Peyer's patch (tissue), 4 donors: Measurements from ENCODE around the gene TIAM1. TPM values are rescaled to one million over a fixed set of nuclear protein-coding genes. Genes with fewer than 3 reads are reported as not detected.

Source experiments
- DNase-seq, 3 donors: peaks; one replicate each; pipeline ENCODE4 v3.0.0-alpha.2; 2017 to 2019
- H3K27ac ChIP-seq, 4 donors: fragments of 200-600 bp; sonication (generic); one replicate each; pipeline ENCODE4 v1.5.1; 2016 to 2019
- H3K27me3 ChIP-seq, 2 donors: fragments of 200-600 bp; sonication (generic); one replicate each; pipeline ENCODE4 v1.5.1; 2019
- H3K36me3 ChIP-seq, 3 donors: fragments of 200-600 bp; sonication (generic); one replicate each; pipeline ENCODE4 v1.5.1; 2016 to 2019
- H3K4me1 ChIP-seq, 4 donors: fragments of 200-600 bp; sonication (generic); one replicate each; pipeline ENCODE4 v1.5.1; 2016 to 2019
- H3K4me3 ChIP-seq, 4 donors: fragments of 200-600 bp; sonication (generic); 1 replicate in 3 of 4; 2 replicates in 1 of 4; pipeline ENCODE4 v1.5.1; 2016 to 2019; ENCODE audit warnings: mild to moderate bottlenecking in 1 of 4
- H3K9me3 ChIP-seq, 4 donors: fragments of 200-600 bp; sonication (generic); one replicate each; pipeline ENCODE4 v1.5.1; 2016 to 2019; ENCODE audit warnings: mild to moderate bottlenecking in 1 of 4
- POLR2A ChIP-seq, 2 donors: fragments of 450-650 bp; IDR thresholded peaks; one replicate each; pipeline ENCODE4 v1.5.1; 2017; ENCODE audit warnings: antibody characterized with exemption in 2 of 2, mild to moderate bottlenecking in 2 of 2, moderate library complexity in 2 of 2
- total RNA-seq, 4 donors: library from RNA; depleted of rRNA; stranded (reverse); fragments of >200 nt; gene quantifications; one replicate each; pipeline ENCODE4 v1.1.0, GENCODE V29; 2016
- TF ChIP-seq, protein P1 (sequence below), 6 experiments: fragments of 450-650 bp in 4 of 6; fragments of 200-600 bp in 2 of 6; sonication (generic) in 1 of 6; IDR thresholded peaks; one replicate each; pipeline ENCODE4 v1.5.1; 2017 to 2019; ENCODE audit warnings: antibody characterized with exemption in 6 of 6, mild to moderate bottlenecking in 3 of 6, moderate library complexity in 1 of 6

Gene TIAM1
- total RNA-seq, 4 donors from 2014 or later: 1.4 to 13.2 (median 2.9) TPM

- no peak overlapping the region for H3K4me3 ChIP-seq
- H3K36me3 ChIP-seq: no peaks in the 10 kb centered on the region
- no peak overlapping the region for H3K27ac ChIP-seq
- DNase-seq: no peak
- TF ChIP-seq, protein P1, sequence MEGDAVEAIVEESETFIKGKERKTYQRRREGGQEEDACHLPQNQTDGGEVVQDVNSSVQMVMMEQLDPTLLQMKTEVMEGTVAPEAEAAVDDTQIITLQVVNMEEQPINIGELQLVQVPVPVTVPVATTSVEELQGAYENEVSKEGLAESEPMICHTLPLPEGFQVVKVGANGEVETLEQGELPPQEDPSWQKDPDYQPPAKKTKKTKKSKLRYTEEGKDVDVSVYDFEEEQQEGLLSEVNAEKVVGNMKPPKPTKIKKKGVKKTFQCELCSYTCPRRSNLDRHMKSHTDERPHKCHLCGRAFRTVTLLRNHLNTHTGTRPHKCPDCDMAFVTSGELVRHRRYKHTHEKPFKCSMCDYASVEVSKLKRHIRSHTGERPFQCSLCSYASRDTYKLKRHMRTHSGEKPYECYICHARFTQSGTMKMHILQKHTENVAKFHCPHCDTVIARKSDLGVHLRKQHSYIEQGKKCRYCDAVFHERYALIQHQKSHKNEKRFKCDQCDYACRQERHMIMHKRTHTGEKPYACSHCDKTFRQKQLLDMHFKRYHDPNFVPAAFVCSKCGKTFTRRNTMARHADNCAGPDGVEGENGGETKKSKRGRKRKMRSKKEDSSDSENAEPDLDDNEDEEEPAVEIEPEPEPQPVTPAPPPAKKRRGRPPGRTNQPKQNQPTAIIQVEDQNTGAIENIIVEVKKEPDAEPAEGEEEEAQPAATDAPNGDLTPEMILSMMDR (IDR thresholded peaks at IDR 0.05): no peak
- H3K27me3 ChIP-seq: no peaks in the 10 kb centered on the region
- no peaks in the 10 kb centered on the region for H3K4me1 ChIP-seq
- peaks cover 0 to 7% (median 0%) of the 10 kb centered on the region in 4 donors for H3K9me3 ChIP-seq
Measured at GRCh38 chr21:31161157-31161556, 182.9 kb downstream of the TIAM1 start.

GRCh38 chr21:31159808-31160207 is 184.3 kb downstream of the TIAM1 start:
- H3K27ac ChIP-seq: peak overlapping the region in 2 of 4 donors; percentile 33 to 38
- H3K36me3 ChIP-seq: no peaks in the 10 kb centered on the region
- no peak overlapping the region for H3K4me3 ChIP-seq
- no peaks in the 10 kb centered on the region for H3K4me1 ChIP-seq
- H3K27me3 ChIP-seq: no peaks in the 10 kb centered on the region
- peaks cover 0 to 7% (median 0%) of the 10 kb centered on the region in 4 donors for H3K9me3 ChIP-seq
- TF ChIP-seq POLR2A (IDR thresholded peaks at IDR 0.05): no peak
- TF ChIP-seq, protein P1 (IDR thresholded peaks at IDR 0.05): no peak
- no peak for DNase-seq

- H3K36me3 ChIP-seq: no peaks in the 10 kb centered on the region
- no peaks in the 10 kb centered on the region for H3K27me3 ChIP-seq
- H3K4me1 ChIP-seq: no peaks in the 10 kb centered on the region
- no peak overlapping the region for H3K4me3 ChIP-seq
- H3K27ac ChIP-seq: peak overlapping the region in 3 of 4 donors; percentile 13 to 53 (median 38)
- TF ChIP-seq, protein P1 (IDR thresholded peaks at IDR 0.05): no peak
- TF ChIP-seq POLR2A (IDR thresholded peaks at IDR 0.05): no peak
- no peak for DNase-seq
- H3K9me3 ChIP-seq: peaks cover 0 to 7% (median 0%) of the 10 kb centered on the region in 4 donors
Measured at GRCh38 chr21:31158789-31159581, 185.1 kb downstream of the TIAM1 start.

- no peak for DNase-seq
- H3K36me3 ChIP-seq: no peaks in the 10 kb centered on the region
- H3K4me3 ChIP-seq: no peak overlapping the region
- TF ChIP-seq, protein P1 (IDR thresholded peaks at IDR 0.05): no peak
- TF ChIP-seq POLR2A (IDR thresholded peaks at IDR 0.05): no peak
- H3K9me3 ChIP-seq: peaks cover 0 to 7% (median 0%) of the 10 kb centered on the region in 4 donors
- no peaks in the 10 kb centered on the region for H3K27me3 ChIP-seq
- H3K4me1 ChIP-seq: no peaks in the 10 kb centered on the region
- no peak overlapping the region for H3K27ac ChIP-seq
Measured at GRCh38 chr21:31157756-31158155, 186.3 kb downstream of the TIAM1 start.

- Histone ChIP-seq H3K4me3 (no peak overlapping the region), H3K36me3 (no peaks in the 10 kb centered on the region), H3K27me3 (no peaks in the 10 kb centered on the region), H3K27ac (no peak overlapping the region), H3K9me3 (peaks cover 0 to 7% (median 0%) of the 10 kb centered on the region in 4 donors), H3K4me1 (no peaks in the 10 kb centered on the region)
- TF ChIP-seq POLR2A (IDR thresholded peaks at IDR 0.05): no peak
- TF ChIP-seq, protein P1 (IDR thresholded peaks at IDR 0.05): no peak
- no peak for DNase-seq
Measured at GRCh38 chr21:31156662-31157061, 187.4 kb downstream of the TIAM1 start.
